ENCODE results near the gene STX10. TPM values are rescaled to one million over a fixed set of nuclear protein-coding genes. Genes with fewer than 3 reads are reported as not detected.

The STX10 gene
- total and polyA plus RNA-seq, 9 donors, result 15.3 to 57.8 (median 43.0) TPM

DNA sequence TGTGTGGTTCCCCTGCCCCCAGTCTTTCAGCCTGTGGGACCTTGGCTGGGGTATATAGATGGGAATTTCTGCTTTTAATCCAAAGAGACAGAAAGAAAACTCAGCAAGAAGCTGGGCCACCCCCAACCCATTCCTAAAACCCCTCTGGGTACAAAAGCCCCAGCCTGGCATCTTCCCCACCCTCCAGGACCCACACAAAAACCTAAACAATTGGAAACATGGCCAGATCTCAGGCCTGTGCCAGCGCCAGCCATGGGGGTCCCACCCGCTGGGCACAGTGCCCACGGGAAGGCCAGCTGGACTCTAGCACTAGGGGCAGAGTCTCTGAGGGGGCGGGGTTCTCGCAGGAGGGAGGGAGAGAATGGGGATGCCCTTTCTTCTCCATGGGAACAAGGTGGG is 56.1 kb downstream of the STX10 start:
- intact Hi-C loops (cut with DNase I), result loop anchor here in 2 of 4 donors (2.0 kb wide), 2 partner anchors 109 to 117 kb away; no protein-coding TSS in a partner anchor
- WGBS, 3 donors, result 52 to 66% (median 59%) methylated on average over 5 of the region's 5 CpGs
- peaks cover 31% of the 10 kb centered on the region for H3K4me1 ChIP-seq (ENCODE audit: insufficient read depth)

More for the DNA sequence above, 56.1 kb downstream of the STX10 start:
- Histone ChIP-seq H3K27ac (peak overlapping the region in 1 of 2 donors; percentile 87), H3K9me3 (no peaks in the 10 kb centered on the region), H3K36me3 (no peaks in the 10 kb centered on the region), H3K4me3 (no peak overlapping the region), H3K27me3 (no peaks in the 10 kb centered on the region)
- TF ChIP-seq EP300 (IDR thresholded peaks at IDR 0.05) (no peak), POLR2A (IDR thresholded peaks at IDR 0.05) (no peak)
- TF ChIP-seq, protein P1, sequence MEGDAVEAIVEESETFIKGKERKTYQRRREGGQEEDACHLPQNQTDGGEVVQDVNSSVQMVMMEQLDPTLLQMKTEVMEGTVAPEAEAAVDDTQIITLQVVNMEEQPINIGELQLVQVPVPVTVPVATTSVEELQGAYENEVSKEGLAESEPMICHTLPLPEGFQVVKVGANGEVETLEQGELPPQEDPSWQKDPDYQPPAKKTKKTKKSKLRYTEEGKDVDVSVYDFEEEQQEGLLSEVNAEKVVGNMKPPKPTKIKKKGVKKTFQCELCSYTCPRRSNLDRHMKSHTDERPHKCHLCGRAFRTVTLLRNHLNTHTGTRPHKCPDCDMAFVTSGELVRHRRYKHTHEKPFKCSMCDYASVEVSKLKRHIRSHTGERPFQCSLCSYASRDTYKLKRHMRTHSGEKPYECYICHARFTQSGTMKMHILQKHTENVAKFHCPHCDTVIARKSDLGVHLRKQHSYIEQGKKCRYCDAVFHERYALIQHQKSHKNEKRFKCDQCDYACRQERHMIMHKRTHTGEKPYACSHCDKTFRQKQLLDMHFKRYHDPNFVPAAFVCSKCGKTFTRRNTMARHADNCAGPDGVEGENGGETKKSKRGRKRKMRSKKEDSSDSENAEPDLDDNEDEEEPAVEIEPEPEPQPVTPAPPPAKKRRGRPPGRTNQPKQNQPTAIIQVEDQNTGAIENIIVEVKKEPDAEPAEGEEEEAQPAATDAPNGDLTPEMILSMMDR (IDR thresholded peaks at IDR 0.05), result peak in 1 of 3 donors; percentile 17
- peak in 2 of 5 donors; percentile 63 to 65 for DNase-seq

Other genes with a start within 250 kb of the STX10 start
- gene SYCE2, start 231.1 kb downstream of the STX10 start, total RNA-seq, result 1 to 10 TPM in 1 of 7 donors, under 1 TPM in 4, not detected in 2; 0.23 to 1.6 (median 0.56) TPM
- gene SYCE2, start 231.1 kb downstream of the STX10 start, polyA plus RNA-seq, result under 1 TPM; 0.17 to 0.20 TPM
- gene FARSA, start 216.7 kb downstream of the STX10 start, total RNA-seq, result 10 to 100 TPM; 21.9 to 50.2 (median 43.9) TPM
- gene FARSA, start 216.7 kb downstream of the STX10 start, polyA plus RNA-seq, result 10 to 100 TPM in 1 of 2 donors, 1 to 10 TPM in 1; 8.0 to 25.1 TPM
- 100 to 1,000 TPM; 211 to 803 (median 450) TPM for gene CALR, start 211.8 kb downstream of the STX10 start, total RNA-seq
- gene CALR, start 211.8 kb downstream of the STX10 start, polyA plus RNA-seq, result 1,000 to 10,000 TPM in 1 of 2 donors, 100 to 1,000 TPM in 1; 279 to 1,094 TPM
- gene RAD23A, start 204.5 kb downstream of the STX10 start, total RNA-seq, result 10 to 100 TPM; 61.2 to 94.0 (median 93.7) TPM
- gene RAD23A, start 204.5 kb downstream of the STX10 start, polyA plus RNA-seq, result 10 to 100 TPM; 75.8 to 77.2 TPM
- 10 to 100 TPM; 15.7 to 57.7 (median 19.1) TPM for gene GADD45GIP1, start 193.2 kb downstream of the STX10 start, total RNA-seq
- 10 to 100 TPM in 1 of 2 donors, 1 to 10 TPM in 1; 1.8 to 25.6 TPM for gene GADD45GIP1, start 193.2 kb downstream of the STX10 start, polyA plus RNA-seq
- gene DAND5, start 180.8 kb downstream of the STX10 start, total RNA-seq, result under 1 TPM in 2 of 7 donors, not detected in 5; 0.11 to 0.15 TPM
- not detected for gene DAND5, start 180.8 kb downstream of the STX10 start, polyA plus RNA-seq
- gene NFIX, start 154.9 kb downstream of the STX10 start, total RNA-seq, result 100 to 1,000 TPM in 5 of 7 donors, 10 to 100 TPM in 2; 30.3 to 256 (median 223) TPM
- 10 to 100 TPM; 76.9 to 82.2 TPM for gene NFIX, start 154.9 kb downstream of the STX10 start, polyA plus RNA-seq
- gene LYL1, start 47.5 kb downstream of the STX10 start, total RNA-seq, result 1 to 10 TPM; 2.9 to 7.4 (median 6.7) TPM
- gene LYL1, start 47.5 kb downstream of the STX10 start, polyA plus RNA-seq, result 1 to 10 TPM in 1 of 2 donors, under 1 TPM in 1; 0.90 to 5.0 TPM
- 10 to 100 TPM; 23.6 to 54.8 (median 38.7) TPM for gene TRMT1, start 33.6 kb downstream of the STX10 start, total RNA-seq
- gene TRMT1, start 33.6 kb downstream of the STX10 start, polyA plus RNA-seq, result 10 to 100 TPM in 1 of 2 donors, 1 to 10 TPM in 1; 7.6 to 37.2 TPM
- 10 to 100 TPM in 6 of 7 donors, 1 to 10 TPM in 1; 5.1 to 31.4 (median 21.8) TPM for gene NACC1, start 32.1 kb downstream of the STX10 start, total RNA-seq
- 10 to 100 TPM in 1 of 2 donors, 1 to 10 TPM in 1; 3.2 to 14.8 TPM for gene NACC1, start 32.1 kb downstream of the STX10 start, polyA plus RNA-seq
- gene IER2, start within 50 bp of the STX10 start, total RNA-seq, result 100 to 1,000 TPM in 3 of 7 donors, 10 to 100 TPM in 4; 55.3 to 301 (median 82.8) TPM
- gene IER2, start within 50 bp of the STX10 start, polyA plus RNA-seq, result 10 to 100 TPM; 47.4 to 64.4 TPM